ENCODE measurements around the gene CACNA1I.
"Not testable (repeated sequence)": the region's sequence is repeated elsewhere in the genome, so short reads cannot be mapped to it uniquely, and the experiment has no call there.

CACNA1I gene

DNA sequence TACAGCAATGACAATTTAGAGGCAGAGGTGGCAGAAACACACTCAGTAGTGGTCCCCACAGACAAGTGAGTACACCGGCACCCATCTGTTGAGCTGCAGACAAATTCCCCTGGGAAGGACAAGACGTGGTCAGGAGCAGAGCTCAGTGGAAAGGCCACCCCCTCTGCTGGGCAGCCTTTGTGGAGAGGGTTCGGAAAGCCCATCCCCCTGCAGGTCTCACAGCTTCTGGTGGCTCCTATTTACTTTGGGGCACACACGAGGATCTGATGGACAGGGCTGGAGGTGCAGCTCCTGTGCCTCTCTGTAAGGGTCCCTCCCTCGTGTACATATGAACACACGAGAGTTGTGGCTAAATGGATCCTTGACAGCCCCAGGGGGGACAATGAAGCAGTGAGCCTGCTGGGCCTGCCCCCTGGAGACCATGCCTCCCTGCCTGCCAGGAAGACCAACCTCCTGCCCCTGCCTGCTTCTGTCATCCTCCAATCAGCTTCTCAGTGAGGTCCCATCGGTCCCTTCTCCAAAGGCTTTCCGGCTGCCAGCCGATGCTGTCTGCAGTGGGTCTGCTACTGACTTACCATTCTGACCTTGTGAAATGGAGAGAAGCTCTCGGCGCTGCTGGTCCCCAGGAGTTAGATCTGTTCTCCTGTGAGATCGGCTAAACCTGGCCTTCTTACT, 161.5 kb downstream of the CACNA1I start:
- no peak overlapping the region for H2AFZ ChIP-seq (ENCODE audit: low read length, unreplicated experiment)
- H3K4me3 ChIP-seq (ENCODE audit: low read depth, low read length), result no peak overlapping the region
- H3K79me2 ChIP-seq (ENCODE audit: control insufficient read depth, insufficient read depth, low read length, unreplicated experiment), result no peaks in the 10 kb centered on the region
- peaks cover 49% of the 10 kb centered on the region for H3K27me3 ChIP-seq (ENCODE audit: insufficient read depth, low read length)
- no peaks in the 10 kb centered on the region for H3K36me3 ChIP-seq (ENCODE audit: insufficient read depth, low read length)
- H3K27ac ChIP-seq (ENCODE audit: low read depth, low read length), result no peak overlapping the region
- no peaks in the 10 kb centered on the region for H3K4me1 ChIP-seq (ENCODE audit: control insufficient read depth, insufficient read depth, low read length, unreplicated experiment)

DNA sequence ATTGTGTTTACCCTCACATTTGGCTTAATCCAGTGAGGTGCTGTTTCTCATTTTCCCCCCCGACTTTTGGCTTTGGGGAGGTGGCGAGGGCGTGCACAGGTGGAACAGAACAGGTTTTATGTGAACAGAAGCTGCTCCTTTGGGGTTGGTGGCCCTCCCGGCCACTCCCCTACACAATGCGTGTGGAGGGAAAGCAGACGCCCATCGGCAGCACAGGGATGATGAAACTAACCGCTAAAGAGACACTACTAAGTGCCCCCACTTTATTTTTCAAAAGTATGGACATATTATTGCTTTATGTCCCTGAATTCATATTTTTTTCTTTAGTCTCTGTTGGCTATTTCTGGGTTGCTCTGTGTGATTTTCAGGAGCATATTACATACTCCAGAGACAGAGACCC, 162.1 kb downstream of the CACNA1I start:
- Histone ChIP-seq H3K27ac (ENCODE audit: low read depth, low read length) (no peak overlapping the region), H3K36me3 (ENCODE audit: insufficient read depth, low read length) (no peaks in the 10 kb centered on the region), H3K27me3 (ENCODE audit: insufficient read depth, low read length) (peaks cover 48% of the 10 kb centered on the region), H3K4me3 (ENCODE audit: low read depth, low read length) (no peak overlapping the region), H3K79me2 (ENCODE audit: control insufficient read depth, insufficient read depth, low read length, unreplicated experiment) (no peaks in the 10 kb centered on the region), H2AFZ (ENCODE audit: low read length, unreplicated experiment) (no peak overlapping the region), H3K4me1 (ENCODE audit: control insufficient read depth, insufficient read depth, low read length, unreplicated experiment) (no peaks in the 10 kb centered on the region)

GRCh38 chr22:39733191-39733590, 162.6 kb downstream of the CACNA1I start:
- Histone ChIP-seq H3K36me3 (ENCODE audit: insufficient read depth, low read length) (no peaks in the 10 kb centered on the region), H3K79me2 (ENCODE audit: control insufficient read depth, insufficient read depth, low read length, unreplicated experiment) (no peaks in the 10 kb centered on the region), H3K4me3 (ENCODE audit: low read depth, low read length) (no peak overlapping the region), H3K4me1 (ENCODE audit: control insufficient read depth, insufficient read depth, low read length, unreplicated experiment) (no peaks in the 10 kb centered on the region), H2AFZ (ENCODE audit: low read length, unreplicated experiment) (no peak overlapping the region), H3K27me3 (ENCODE audit: insufficient read depth, low read length) (peaks cover 54% of the 10 kb centered on the region), H3K27ac (ENCODE audit: low read depth, low read length) (no peak overlapping the region)

DNA sequence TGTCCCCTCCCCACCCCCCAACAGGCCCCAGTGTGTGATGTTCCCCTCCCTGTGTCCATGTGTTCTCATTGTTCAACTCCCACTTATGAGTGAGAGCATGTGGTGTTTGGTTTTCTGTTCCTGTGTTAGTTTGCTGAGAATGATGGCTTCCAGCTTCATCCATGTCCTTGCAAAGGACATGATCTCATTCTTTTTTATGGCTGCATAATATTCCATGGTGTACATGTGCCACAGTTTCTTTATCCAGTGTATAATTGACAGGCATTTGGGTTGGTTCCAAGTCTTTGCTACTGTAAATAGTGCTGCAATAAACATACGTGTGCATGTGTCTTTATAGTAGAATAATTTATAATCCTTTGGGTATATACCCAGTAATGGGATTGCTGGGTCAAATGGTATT, 163.5 kb downstream of the CACNA1I start:
- not testable (repeated sequence) for H3K4me3 ChIP-seq (ENCODE audit: low read depth, low read length); H3K79me2 ChIP-seq (ENCODE audit: control insufficient read depth, insufficient read depth, low read length, unreplicated experiment); H3K4me1 ChIP-seq (ENCODE audit: control insufficient read depth, insufficient read depth, low read length, unreplicated experiment); H2AFZ ChIP-seq (ENCODE audit: low read length, unreplicated experiment); H3K27ac ChIP-seq (ENCODE audit: low read depth, low read length); H3K36me3 ChIP-seq (ENCODE audit: insufficient read depth, low read length)
- peaks cover 58% of the 10 kb centered on the region for H3K27me3 ChIP-seq (ENCODE audit: insufficient read depth, low read length)

DNA sequence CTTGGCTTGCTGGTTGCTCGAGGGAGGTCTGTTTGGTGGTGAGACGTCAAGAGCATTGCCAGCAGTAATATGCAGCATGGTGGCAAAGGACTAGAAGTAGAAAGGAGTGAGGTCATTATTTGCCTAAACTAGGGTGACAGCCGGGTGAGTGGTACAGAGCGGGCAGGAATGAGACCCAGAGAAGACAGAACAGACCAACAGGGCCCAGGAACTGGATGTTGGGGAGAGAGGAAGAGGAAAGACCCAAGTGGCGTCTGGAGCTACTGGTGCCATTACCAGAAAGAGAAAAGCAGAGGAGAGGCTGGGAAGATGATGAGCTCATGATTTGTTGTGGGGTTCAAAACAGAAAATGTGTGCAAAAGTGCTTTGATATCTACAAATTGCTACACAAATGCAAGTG, 164.3 kb downstream of the CACNA1I start:
- Histone ChIP-seq H3K4me1 (ENCODE audit: control insufficient read depth, insufficient read depth, low read length, unreplicated experiment) (no peaks in the 10 kb centered on the region), H3K36me3 (ENCODE audit: insufficient read depth, low read length) (no peaks in the 10 kb centered on the region), H3K27me3 (ENCODE audit: insufficient read depth, low read length) (peaks cover 58% of the 10 kb centered on the region), H2AFZ (ENCODE audit: low read length, unreplicated experiment) (no peak overlapping the region), H3K27ac (ENCODE audit: low read depth, low read length) (no peak overlapping the region), H3K79me2 (ENCODE audit: control insufficient read depth, insufficient read depth, low read length, unreplicated experiment) (no peaks in the 10 kb centered on the region), H3K4me3 (ENCODE audit: low read depth, low read length) (no peak overlapping the region)

DNA sequence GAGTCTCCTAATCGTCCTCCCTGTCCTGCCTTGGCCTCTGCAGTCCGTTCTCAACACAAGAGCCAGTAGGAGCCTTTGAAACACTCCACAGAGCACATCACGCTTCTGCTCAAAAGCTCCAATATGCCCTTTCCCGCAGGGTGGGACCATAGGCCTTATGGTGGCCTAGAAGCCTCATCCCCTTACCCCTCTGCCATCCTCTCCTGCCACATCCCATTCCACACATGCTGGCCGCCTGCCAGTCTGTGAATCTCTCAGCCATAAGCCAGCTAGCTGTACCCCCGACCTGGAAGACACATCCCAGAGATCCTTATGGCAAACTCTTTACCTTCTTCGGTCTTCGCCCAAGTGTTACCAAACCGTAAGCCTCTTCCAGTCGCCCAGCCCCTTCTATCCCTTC, 165.2 kb downstream of the CACNA1I start:
- peaks cover 58% of the 10 kb centered on the region for H3K27me3 ChIP-seq (ENCODE audit: insufficient read depth, low read length)

DNA sequence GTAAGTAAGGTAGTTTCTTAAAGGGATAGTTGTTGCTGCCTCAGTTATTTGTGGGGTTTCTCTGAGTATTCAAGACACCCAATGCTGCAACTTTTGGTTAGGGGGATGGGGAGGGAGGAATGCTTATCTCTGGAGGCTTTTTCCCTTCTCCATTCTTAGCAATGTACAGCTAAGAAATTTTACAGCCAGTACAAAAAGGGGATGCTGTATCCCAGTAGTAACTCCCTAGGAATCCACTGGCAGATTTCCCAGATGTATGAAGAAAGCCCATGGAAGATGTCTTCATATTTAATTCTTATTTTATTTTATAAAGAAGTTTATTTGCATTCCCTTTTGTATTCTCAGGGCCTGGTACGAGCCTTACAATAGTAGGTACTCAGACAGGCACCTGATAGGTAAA, 168.2 kb downstream of the CACNA1I start:
- H3K4me1 ChIP-seq (ENCODE audit: control insufficient read depth, insufficient read depth, low read length, unreplicated experiment), result no peaks in the 10 kb centered on the region
- H3K36me3 ChIP-seq (ENCODE audit: insufficient read depth, low read length), result no peaks in the 10 kb centered on the region
- H3K27ac ChIP-seq (ENCODE audit: low read depth, low read length), result no peak overlapping the region
- no peak overlapping the region for H2AFZ ChIP-seq (ENCODE audit: low read length, unreplicated experiment)
- H3K4me3 ChIP-seq (ENCODE audit: low read depth, low read length), result no peak overlapping the region
- H3K79me2 ChIP-seq (ENCODE audit: control insufficient read depth, insufficient read depth, low read length, unreplicated experiment), result no peaks in the 10 kb centered on the region
- peaks cover 47% of the 10 kb centered on the region for H3K27me3 ChIP-seq (ENCODE audit: insufficient read depth, low read length)

More for the DNA sequence above, 165.2 kb downstream of the CACNA1I start:
- no peaks in the 10 kb centered on the region for H3K4me1 ChIP-seq (ENCODE audit: control insufficient read depth, insufficient read depth, low read length, unreplicated experiment)
- no peaks in the 10 kb centered on the region for H3K79me2 ChIP-seq (ENCODE audit: control insufficient read depth, insufficient read depth, low read length, unreplicated experiment)
- no peaks in the 10 kb centered on the region for H3K36me3 ChIP-seq (ENCODE audit: insufficient read depth, low read length)
- no peak overlapping the region for H3K4me3 ChIP-seq (ENCODE audit: low read depth, low read length)
- no peak overlapping the region for H2AFZ ChIP-seq (ENCODE audit: low read length, unreplicated experiment)
- H3K27ac ChIP-seq (ENCODE audit: low read depth, low read length), result no peak overlapping the region
